ENCODE results near the gene NDFIP2. TPM values are rescaled to one million over a fixed set of nuclear protein-coding genes. Genes with fewer than 3 reads are reported as not detected.

NDFIP2 gene
- total RNA-seq, 1 experiment from 2014 or later: 48.4 TPM

DNA sequence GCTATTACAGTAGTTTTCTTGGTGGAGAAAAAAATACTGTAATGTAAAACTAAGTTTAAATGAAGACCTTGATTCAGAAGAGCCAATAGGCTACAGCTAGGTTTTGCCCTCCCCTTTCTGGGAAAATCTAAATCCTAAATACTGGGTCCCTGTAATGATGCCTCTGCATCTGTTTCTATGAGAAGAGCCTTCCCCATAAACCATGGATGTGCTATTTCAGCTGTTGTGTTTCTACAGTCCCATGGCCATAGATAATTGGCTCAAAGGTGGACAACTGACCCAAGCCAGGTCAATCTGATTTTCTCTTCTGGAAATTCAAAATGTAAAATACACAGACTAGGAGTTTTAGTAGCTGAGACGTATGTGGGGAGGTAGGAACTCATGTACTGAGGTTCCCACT lies 101.9 kb downstream of the NDFIP2 start:
- intact Hi-C loops (cut with micrococcal nuclease; ENCODE audit: unreplicated experiment): no loop called here
- no peak for DNase-seq
- H3K27me3 ChIP-seq (ENCODE audit: insufficient read depth, low read depth): no peaks in the 10 kb centered on the region
- no peaks in the 10 kb centered on the region for H3K4me1 ChIP-seq (replicated peaks; ENCODE audit: insufficient read depth)
- no peaks in the 10 kb centered on the region for H4K20me1 ChIP-seq (ENCODE audit: insufficient read depth)
- ChIA-PET CTCF (no interaction called here), POLR2A (ENCODE audit: unreplicated experiment) (no interaction called here)
- no TSS peak for BruUV-seq (replicated peaks)
- H3K9me2 ChIP-seq (ENCODE audit: insufficient read depth): no peaks in the 10 kb centered on the region
- no peak overlapping the region for H3K27ac ChIP-seq
- H3K4me2 ChIP-seq: no peak overlapping the region
- H2AFZ ChIP-seq: no peak overlapping the region
- H3K9me3 ChIP-seq (ENCODE audit: insufficient read depth, low read depth): peaks cover 5% of the 10 kb centered on the region; the same call in 1 of the 2 replicates
- no peak overlapping the region for H3K4me3 ChIP-seq
- no peak for TF ChIP-seq EZH2 (IDR thresholded peaks at IDR 0.05; ENCODE audit: low read depth)
- TF ChIP-seq, protein P1, sequence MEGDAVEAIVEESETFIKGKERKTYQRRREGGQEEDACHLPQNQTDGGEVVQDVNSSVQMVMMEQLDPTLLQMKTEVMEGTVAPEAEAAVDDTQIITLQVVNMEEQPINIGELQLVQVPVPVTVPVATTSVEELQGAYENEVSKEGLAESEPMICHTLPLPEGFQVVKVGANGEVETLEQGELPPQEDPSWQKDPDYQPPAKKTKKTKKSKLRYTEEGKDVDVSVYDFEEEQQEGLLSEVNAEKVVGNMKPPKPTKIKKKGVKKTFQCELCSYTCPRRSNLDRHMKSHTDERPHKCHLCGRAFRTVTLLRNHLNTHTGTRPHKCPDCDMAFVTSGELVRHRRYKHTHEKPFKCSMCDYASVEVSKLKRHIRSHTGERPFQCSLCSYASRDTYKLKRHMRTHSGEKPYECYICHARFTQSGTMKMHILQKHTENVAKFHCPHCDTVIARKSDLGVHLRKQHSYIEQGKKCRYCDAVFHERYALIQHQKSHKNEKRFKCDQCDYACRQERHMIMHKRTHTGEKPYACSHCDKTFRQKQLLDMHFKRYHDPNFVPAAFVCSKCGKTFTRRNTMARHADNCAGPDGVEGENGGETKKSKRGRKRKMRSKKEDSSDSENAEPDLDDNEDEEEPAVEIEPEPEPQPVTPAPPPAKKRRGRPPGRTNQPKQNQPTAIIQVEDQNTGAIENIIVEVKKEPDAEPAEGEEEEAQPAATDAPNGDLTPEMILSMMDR (conservative IDR thresholded peaks at IDR 0.05): no peak
- H3K79me2 ChIP-seq (ENCODE audit: low read depth): no peaks in the 10 kb centered on the region
- no peaks in the 10 kb centered on the region for H3F3A ChIP-seq (ENCODE audit: insufficient read depth, low read depth)
- H3K36me3 ChIP-seq (ENCODE audit: low read depth): no peaks in the 10 kb centered on the region

DNA sequence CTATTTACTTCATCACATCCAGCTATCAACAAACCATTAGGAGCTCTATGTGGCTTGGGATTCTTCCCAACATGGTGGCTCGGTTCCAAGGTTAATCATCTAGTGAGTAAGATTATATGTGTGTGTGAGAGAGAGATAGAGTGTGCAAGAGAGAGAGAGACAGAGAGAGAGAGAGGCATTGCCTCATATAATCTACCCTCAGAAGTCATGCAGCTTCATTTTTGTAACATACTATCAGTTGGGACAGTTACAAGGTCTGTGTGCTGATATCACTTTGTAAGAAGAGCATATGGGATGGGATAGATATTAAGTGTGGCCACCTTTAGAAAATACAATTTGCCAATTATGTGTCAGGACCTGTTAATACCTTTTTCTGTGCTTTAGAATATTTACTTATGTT lies 104.1 kb downstream of the NDFIP2 start:
- ChIA-PET POLR2A (ENCODE audit: unreplicated experiment) (no interaction called here), CTCF (no interaction called here)
- no peak for TF ChIP-seq EZH2 (IDR thresholded peaks at IDR 0.05; ENCODE audit: low read depth)
- TF ChIP-seq, protein P1 (conservative IDR thresholded peaks at IDR 0.05): no peak
- Histone ChIP-seq H3K36me3 (ENCODE audit: low read depth) (no peaks in the 10 kb centered on the region), H3K9me3 (ENCODE audit: insufficient read depth, low read depth) (peaks cover 12% of the 10 kb centered on the region; the same call in 1 of the 2 replicates), H3K27me3 (ENCODE audit: insufficient read depth, low read depth) (no peaks in the 10 kb centered on the region), H4K20me1 (ENCODE audit: insufficient read depth) (no peaks in the 10 kb centered on the region), H2AFZ (no peak overlapping the region), H3K4me1 (replicated peaks; ENCODE audit: insufficient read depth) (peaks cover 12% of the 10 kb centered on the region), H3F3A (ENCODE audit: insufficient read depth, low read depth) (peaks cover 10% of the 10 kb centered on the region), H3K9me2 (ENCODE audit: insufficient read depth) (no peaks in the 10 kb centered on the region), H3K4me2 (no peak overlapping the region), H3K79me2 (ENCODE audit: low read depth) (no peaks in the 10 kb centered on the region), H3K27ac (no peak overlapping the region), H3K4me3 (no peak overlapping the region)
- intact Hi-C loops (cut with micrococcal nuclease; ENCODE audit: unreplicated experiment): no loop called here
- DNase-seq: no peak
- no TSS peak for BruUV-seq (replicated peaks)

DNA sequence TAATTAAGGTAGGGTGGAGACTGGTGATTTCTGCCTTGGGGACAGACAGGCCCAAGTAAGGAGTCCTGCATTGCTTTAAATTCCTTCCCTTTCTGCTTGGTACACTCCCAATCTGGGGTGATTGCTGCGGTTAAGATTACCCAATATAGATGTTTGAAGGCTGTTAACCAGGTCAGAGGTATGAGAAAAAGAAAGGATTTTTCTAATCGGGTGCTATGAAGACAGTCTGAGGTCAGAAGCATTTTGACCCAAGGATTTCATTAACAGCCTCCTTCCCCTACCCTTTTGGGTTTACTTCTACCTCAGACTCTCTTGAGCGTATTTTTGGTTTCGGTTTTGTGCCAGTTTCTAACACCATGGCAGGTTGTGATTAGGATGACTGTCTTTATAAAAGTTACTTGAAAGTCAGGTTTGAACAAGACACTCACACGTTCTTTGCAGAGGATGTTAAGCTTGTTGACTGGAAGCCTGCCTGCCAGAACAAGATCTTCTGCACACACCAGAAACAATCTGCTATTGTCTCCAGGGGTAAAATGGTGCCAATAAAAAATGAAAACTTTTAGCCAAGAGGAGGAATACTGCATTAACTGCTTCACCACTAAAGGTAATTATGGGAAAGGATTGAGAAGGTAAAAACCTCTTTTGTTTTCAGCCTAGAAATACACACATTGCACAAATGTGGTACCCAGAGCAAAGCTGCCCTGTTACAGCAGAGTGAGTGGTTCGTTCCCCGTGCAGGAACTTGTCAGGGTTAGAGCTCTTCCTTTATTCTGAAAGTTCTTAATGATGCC lies 108.8 kb downstream of the NDFIP2 start:
- H3K4me2 ChIP-seq: peak overlapping the region; percentile 72
- H3F3A ChIP-seq (ENCODE audit: insufficient read depth, low read depth): peaks cover 22% of the 10 kb centered on the region
- H4K20me1 ChIP-seq (ENCODE audit: insufficient read depth): no peaks in the 10 kb centered on the region
- peak overlapping the region; percentile 77 for H3K27ac ChIP-seq
- H3K36me3 ChIP-seq (ENCODE audit: low read depth): no peaks in the 10 kb centered on the region
- no peak for TF ChIP-seq EZH2 (IDR thresholded peaks at IDR 0.05; ENCODE audit: low read depth)
- TF ChIP-seq, protein P1 (conservative IDR thresholded peaks at IDR 0.05): no peak
- H3K79me2 ChIP-seq (ENCODE audit: low read depth): no peaks in the 10 kb centered on the region
- ChIA-PET POLR2A (ENCODE audit: unreplicated experiment) (interaction anchor here (0.7 kb wide), 1 partner anchor 12 kb away, joined by 4 read pairs; no protein-coding TSS in a partner anchor), CTCF (no interaction called here)
- peaks cover 12% of the 10 kb centered on the region; the same call in 1 of the 2 replicates for H3K9me3 ChIP-seq (ENCODE audit: insufficient read depth, low read depth)
- peak in 1 of 2 experiments; percentile 70 for DNase-seq
- peak overlapping the region; percentile 43; the same call in 1 of the 2 replicates for H3K4me3 ChIP-seq
- intact Hi-C loops (cut with micrococcal nuclease; ENCODE audit: unreplicated experiment): no loop called here
- H3K27me3 ChIP-seq (ENCODE audit: insufficient read depth, low read depth): no peaks in the 10 kb centered on the region
- no peaks in the 10 kb centered on the region for H3K9me2 ChIP-seq (ENCODE audit: insufficient read depth)
- peaks cover 21% of the 10 kb centered on the region for H3K4me1 ChIP-seq (replicated peaks; ENCODE audit: insufficient read depth)
- peak overlapping the region; percentile 59 for H2AFZ ChIP-seq
- no TSS peak for BruUV-seq (replicated peaks)
